HL-60/S4 treated with retinoic acid at 250 ng/mL for 4 days and 3 days (cell line): ENCODE data around the gene PPP1R15B.

Experiments
- in situ Hi-C: fragments of 300-500 bp; cut with MboI; formaldehyde crosslinking; loops from 2 replicates; pipeline ENCODE4 v1.7.0; 2022; ENCODE audit warnings: low sequenced_read_pairs

PPP1R15B gene

DNA sequence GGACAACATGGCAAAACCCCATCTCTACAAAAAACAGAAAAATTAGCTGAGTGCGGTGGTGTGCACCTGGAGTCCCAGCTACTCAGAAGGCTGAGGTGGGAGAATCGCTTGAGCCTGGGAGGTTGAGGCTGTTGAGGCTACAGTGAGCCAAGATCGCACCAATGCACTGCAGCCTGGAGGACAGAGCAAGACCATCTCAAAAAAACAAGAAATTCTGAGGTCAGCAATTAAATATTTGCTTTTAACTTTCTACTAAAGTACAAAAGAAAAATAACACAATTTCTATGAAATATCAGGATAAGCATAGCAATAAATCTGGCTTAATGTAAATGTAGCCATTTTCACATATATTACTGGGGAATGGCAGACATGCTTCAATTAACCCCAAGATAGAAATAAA, 9.9 kb downstream of the PPP1R15B start:
- in situ Hi-C loops = no loop called here

DNA sequence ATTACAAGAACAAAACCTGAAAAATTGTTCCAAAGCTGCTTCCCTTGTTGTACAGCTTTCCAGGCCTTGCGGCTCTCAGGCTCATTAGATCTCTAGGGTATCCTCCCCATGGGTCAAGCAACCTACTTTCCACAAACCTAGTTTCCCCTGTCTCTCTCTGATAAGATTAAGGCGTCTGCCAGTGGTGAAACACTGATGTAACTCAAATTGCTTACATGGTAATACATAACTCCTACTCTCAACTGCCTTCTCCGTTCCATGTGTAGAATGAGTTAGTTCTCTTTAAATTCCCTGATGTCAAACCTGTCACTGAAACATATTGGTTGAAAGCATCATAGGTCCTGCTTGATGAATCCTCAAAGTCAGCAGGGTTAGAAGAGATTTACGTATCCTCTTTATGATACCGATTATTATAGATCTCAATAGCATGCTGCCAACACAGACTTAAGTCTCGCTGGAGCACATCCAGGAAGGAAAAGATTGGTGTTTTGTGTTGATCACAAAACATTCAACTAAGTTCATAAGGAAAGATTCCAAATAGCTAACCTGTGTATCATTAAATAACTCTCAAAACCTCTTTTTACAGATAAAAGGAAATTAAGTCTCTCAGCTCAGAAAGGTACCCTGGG, 10.6 kb downstream of the PPP1R15B start:
- in situ Hi-C loops = no loop called here

DNA sequence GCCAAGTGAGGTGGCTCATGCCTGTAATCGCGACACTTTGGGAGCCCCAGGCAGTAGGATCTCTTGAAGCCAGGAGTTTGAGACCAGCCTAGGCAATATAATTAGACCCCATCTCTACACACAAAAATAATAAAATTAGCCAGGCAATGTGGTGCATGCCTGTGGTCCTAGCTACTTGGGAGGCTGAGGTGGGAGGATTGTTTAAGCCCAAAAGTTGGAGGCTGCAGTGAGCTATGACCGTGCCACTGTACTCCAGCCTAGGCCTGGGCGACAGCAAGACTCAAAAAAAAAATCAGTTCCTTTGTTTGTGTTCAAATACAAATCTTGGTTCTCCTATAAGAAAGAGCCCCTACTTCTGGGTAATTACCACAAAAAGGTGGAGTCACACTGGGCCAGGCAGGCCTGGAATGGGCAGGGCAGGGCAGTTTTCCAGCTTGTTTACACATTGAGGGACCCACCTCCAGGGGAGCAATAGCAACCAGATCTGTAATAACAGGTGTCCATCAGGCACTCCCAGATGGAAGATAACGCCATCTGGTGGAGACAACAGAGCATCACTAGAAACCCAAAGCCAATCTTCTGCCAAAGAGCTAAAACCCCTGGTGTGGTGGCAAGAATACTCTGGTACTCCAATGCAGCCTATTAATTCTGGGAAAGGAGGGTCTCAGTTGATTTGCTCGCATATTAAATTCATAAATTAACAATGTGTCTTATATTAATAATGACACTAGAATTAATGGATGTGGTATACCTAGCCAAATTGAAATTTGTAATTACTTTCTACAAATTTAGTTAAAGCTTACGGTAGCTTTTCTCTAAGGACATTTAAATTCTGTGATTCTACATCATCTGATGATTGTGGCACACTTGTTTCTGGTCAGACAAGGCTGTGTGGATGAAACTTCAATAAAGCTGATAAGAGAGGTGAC, 13.2 kb downstream of the PPP1R15B start:
- in situ Hi-C loops = no loop called here

DNA sequence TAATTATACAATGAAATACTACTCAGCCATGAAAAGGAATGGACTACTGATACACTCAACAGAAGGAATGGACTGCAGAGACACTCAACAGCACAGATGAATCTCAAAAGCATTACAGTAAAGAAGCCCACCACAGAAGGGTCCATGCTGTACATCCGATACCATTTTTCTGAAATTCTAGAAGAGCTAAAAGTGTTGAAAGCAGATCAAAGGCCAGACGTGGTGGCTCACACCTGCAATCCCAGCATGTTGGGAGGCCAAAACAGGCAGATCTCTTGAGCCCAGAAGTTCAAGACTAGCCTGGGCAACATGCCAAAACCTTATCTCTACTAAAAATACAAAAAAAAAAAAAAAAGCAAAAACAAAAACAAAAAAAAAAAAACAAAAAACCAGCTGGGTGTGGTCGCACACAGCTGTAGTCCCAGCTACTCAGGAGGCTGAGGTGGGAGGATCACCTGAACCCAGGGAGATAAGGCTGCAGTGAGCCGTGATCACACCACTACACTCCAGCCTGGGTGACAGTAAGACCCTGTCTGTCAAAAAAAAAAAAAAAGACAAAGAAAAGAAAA, 15.5 kb downstream of the PPP1R15B start:
- in situ Hi-C loops = no loop called here

DNA sequence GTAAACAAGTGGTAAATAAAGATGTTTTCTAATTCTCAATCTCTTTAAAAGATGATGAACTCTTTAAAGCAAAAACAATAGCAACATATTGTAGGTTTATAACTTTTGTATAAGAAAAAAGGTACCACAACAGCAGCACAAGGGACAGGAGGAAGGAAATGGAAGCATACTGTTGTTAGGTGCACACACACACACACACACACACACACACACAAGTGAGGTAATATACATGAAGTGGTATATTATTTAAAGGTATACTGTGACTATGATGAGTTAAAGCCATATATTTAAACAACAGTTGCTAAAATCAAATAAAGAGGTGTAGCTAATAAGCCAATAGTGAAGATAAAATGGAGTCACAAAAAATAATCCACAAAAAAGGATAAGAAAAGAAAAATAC, 20.0 kb downstream of the PPP1R15B start:
- in situ Hi-C loops = no loop called here

DNA sequence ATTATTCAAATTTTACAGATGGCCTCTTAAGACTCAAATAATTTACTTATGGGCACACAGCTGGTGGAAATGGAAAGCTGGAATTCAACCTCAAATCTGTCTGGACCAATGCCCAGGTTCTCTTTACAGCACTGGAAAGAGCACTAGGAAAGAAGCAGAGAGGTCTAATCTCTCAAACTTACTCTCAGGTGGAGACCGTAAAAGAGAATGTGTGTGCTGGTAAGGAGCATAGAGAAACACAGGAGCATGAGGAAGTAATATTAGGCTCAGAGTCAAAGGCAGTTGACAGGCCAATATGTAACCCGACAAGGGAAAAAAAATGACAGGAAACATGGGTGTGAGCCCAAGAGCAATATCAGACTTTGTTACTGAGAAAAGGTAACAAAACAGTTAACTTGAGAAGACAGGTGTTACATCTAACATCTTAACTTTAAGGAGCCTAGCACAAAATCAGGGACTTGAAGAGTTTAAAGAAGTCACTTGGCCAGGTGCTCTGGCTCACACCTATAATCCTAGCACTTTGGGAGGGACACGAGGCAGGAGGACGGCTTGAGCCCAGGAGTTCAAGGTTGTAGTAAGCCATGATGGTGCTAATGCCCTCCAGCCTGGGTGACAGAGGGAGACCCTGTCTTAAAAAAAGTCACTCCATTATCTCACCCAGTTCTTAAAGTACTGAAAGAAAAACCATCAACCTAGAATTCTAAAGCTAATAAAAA, 20.7 kb downstream of the PPP1R15B start:
- in situ Hi-C loops = no loop called here

DNA sequence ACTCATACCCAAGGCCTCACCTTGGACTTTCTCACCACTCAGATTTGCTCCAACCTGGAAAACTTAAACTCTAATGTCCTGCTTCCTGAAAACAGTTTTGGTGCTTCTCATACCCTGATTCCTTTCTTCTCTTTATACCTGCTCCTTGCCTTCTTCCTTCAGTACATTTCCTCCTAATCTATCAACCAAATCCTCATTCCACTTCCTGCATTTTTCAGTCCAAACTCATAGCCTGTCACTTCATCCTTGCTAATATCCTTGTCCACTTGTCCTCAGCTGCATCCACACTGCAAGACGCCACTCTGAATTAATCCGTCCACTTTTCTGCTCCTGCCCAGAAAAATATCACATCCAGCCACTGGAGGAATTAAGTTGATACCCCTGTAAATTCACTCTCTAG, 25.9 kb downstream of the PPP1R15B start:
- in situ Hi-C loops = no loop called here

DNA sequence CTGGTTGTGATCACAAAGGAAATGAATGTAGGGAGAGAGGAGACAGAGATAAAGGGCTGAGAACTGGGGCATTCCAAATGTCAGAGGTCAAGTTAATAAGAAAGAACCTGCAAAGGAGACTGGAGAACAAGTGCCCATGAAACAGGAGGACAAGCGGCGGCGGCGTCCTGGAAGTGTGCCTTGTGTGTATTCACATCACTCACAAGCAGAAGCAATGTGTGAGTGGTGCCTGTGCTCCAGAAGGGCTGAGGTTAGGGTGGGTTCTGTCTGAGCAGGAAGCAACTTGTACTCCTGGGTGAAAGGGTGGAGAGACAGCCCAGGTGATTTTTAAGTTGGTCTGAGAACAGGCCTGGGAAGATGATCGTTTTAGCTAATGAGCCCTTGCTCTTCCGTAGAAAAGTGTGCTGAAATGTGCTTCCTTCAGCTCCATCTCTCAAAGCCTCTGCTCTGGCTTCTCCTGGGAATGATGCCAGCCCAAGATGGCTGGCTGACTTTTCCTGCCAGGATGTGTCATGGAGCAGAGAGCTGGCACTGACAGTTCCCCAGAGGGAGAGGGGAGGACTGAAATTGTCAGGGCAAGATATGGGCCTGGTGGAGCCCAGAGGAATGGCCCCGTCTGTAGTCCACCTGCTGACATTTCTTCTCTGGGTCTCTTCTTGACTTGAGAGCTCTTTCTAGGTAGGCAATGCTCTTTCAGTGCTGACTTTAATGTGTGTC, 26.8 kb downstream of the PPP1R15B start:
- in situ Hi-C loops = no loop called here

DNA sequence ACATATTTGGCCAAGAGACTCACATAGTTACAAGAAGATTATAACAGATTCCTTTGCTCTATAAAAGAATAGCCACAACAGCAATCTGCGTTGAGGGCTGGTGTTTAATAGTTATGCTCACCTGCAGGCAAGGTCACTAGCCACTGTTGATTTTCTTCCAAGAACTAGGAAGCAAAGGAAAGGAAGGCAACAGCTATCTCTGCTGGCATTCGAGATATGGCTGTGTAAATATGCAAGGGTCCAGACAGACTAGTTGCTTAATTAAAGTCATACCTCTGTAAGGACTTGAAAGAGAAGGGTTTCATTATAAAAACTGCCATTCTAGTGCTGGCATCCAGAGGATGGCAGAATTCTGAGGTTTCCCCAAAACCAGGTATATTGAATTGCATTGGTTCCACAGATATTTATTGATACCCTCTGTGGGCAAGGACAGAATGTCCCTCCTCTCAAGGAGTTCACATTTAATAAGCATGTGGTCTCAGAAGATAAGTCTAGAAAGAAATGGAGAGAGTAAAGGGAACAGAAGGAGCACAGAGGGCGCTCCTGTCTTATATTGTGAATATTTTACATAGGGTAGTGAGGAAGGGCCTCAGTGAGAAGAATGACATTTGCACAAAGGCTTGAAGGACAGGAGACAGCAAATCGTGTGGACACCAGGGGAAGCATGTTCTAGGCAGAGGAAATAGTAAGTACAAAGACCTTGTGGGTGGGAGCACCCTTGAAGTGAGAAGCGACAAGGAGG, 28.3 kb downstream of the PPP1R15B start:
- in situ Hi-C loops = no loop called here

DNA sequence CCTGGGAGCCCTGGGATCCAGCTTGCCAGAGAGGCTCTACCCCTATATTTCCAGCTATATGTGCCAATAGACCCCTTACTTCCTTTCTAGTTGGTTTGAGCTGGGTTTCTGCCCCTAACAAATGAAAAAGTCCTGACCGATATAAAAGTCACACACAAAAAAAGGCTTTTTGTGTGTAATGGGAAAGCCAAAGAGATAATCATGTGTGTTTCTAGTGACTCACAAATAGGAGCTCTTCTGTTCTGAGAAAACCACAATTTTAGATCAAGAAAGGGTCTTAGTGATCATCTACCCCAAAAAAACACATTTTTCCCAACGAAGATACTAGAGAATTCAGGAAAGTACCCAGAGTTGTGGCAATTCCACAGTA, 28.9 kb downstream of the PPP1R15B start:
- in situ Hi-C loops = no loop called here

DNA sequence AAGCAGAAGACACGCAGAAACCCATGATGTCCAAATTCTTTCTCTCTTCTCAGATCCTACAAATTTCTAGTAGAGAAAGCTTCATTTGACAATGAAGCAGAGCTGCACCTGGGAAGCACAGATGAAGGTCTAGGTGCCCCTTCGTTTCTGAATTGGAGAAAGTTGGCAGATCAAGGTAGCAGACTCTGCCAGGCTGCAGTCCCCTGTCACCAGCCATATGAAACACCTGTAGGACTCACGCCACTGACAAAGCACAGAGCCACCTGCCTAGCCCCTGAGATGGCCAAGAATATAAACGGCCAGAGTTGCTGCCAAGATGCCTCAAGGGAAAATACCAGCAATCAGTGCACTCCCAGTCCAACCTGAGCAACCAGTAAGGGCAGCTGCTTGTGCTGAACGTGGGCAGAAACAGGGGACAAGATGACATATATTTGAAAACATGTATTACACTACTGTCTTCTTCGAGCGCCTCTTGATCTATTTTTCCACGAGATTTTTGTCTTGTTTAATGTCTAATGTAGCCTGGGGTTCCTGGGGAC, 31.3 kb downstream of the PPP1R15B start:
- in situ Hi-C loops = no loop called here

DNA sequence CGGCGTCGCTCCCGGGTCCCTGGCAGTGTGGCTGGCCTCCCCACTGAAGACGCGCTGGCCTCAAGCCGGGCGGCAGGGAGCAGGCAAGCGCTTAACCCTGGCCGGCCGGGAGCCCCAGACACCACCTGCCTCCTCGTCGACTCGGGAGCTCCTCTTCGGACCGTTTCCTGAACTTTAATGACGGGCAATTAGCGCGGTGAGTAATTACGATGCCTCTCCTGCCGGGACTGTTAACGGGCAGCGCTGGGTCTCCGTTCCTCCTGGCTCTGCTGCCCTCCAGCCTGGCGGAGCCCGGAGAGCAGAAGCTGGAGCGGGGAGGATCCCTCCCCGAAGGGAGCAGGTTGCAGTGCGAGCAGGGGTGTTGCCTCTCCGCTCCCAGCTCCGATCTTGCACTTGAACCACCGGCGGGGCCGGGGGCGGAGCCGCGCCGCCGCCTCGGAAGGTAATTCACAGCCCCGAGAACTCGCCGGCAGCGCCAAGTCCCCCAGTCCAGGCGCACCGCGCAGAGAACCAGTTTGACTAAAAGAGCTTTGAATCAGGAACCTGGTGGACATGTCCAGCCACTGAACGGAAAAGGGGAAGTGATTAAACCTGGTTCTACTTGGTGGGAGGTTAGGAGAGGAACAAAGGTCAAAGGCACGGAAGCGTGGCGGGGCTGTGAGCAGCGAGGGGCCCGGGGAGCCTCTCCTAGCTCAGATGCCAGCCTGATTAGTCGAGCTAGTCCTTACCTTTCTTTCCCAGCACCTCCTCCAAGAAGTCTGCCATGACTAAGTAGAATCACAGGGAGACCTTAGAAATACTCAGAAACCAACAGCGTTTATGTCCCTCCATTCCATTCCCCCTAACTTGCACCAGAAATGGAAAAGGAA, 33.6 kb downstream of the PPP1R15B start:
- in situ Hi-C loops = no loop called here

DNA sequence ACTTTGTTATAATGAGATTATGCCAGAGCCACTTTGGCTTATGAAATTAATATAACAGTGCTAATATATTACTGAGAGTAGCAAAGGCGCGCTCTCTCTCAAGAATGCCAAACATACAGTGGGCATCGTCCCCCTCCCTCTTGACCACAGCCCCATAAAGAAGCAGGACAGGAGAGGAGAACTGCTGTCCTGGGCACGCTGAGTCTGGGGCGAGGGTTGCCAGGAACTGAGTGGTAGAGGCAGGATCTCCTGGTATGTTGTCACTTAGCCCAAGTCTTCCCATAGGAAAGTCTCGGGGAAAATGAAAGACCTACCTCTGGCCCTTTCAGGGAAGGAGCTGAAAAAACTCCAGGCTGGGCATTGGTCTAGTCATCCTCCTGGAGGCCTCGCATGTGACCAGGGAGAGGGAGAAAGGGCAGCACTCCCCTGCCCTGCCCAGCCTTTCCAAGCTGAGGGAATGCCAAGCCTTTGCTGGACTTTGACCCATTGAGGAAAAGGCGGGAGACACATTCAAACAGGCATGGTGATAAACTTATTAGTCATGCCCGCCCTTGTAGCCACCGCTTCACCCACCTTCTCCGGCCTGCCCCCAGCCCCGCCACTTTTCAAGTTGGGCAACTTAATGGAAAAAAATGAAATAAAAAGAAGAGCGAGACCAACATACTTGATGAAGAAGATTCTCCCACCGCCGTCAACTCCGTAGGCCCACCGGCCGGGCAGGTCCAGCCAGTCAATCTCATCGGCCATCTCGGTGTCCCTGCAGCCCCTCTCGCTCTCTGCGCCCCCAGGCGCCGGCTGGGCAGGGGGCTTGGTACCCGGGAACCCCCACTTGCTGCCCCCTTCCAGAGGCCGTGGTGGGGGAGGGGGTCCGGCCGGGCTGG, 34.5 kb downstream of the PPP1R15B start:
- in situ Hi-C loops = no loop called here

DNA sequence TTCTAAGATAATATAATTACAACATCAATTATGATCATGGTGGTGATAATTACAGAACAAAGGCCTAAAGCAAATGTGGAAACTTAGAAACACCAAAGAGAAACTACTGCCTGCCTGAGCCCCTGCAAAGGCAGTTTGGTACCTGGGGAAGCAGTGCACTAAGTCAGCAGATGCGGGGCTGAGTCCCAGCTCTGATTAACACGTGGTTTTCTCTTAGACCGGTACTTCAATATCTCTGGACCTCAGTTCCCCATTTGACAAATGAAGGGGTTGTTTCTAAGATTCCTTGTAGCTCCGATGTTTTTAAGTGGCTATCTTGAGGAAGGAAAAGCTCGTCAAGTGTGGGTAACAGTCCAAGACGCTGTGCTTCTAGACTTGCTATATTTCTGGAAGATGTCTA, 35.2 kb downstream of the PPP1R15B start:
- in situ Hi-C loops = no loop called here

DNA sequence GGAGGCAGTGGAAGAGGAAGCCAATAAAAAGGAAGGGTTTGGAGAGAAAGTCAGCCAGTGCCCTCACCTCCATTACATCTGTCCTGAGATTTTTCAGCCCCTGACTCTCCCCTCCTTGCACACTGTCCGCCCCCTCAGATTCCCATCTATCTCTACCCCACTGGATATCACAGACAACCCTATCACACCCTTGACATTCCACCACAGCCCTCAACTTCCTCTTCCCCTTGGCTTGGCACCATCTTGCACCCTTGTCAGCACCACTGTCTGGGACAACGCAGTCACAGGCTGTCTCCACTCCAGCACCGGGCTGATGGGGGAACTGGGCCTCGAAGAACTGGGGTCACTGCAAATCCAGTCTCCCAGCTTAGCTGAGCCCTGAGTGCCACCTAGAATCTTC, 37.7 kb downstream of the PPP1R15B start:
- in situ Hi-C loops = loop anchor here (25.0 kb wide), 2 partner anchors 212 to 1337 kb away; partner anchors contain the start of genes ETNK2, PPFIA4 and REN

DNA sequence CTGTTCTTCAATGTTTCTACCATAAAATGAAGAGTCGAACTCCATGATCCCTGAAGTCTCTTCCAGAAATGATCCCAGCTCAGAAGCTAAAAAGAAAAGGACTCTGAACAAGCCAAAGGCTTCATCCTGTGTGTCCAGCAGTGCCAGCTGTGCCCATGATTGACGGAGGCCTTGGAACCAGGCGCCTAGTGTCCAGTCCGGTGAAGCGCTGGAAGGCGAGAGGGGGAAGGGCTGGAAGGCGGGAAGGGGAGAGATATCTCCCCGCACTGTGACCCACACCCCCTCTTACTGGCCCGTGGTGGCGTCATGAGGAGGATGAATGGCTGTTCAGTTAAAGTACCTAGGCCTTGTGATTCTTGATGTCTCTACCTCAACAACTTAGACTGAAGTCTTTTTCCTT, 41.4 kb downstream of the PPP1R15B start:
- in situ Hi-C loops = loop anchor here (25.0 kb wide), 2 partner anchors 208 to 1333 kb away; partner anchors contain the start of genes ETNK2, PPFIA4 and REN

DNA sequence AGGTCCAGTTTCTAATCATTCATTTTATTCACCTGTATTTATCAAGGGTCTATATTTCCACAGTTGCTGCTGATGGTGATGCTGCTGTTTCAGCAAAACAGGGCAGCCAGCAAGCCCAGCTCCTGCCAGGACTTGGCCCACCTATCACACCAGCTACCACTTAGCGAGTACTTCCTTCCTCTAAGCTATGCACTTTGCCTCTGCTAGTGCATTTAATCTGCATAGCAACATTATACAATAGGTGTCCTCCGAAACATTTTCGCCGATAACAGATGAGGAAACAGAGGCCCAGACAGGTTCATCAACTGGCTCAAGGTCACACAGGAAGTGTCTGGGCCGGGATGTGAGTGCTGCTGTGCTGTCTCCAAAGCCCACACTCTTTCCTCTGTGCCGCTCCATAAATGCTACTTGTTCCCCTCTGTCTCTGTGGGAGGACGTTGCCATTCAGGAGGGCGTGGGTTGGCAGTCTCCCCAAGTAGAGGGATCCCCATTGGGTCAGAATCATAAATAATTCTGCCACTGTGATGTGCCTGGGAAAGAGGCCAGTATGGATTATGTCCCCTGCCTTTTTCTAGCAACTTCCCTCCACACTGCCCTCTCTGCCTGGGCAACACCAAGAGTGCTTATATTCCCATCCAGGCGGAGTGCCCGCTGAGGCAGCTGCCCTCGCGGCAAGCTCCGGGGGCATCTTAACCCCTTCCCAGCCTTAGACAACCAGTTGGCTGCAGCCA, 42.5 kb downstream of the PPP1R15B start:
- in situ Hi-C loops = loop anchor here (25.0 kb wide), 2 partner anchors 207 to 1332 kb away; partner anchors contain the start of genes ETNK2, PPFIA4 and REN
